IMR-90 (cell line): ENCODE measurements around the gene CCDC141. TPM values are rescaled to one million over a fixed set of nuclear protein-coding genes. Genes with fewer than 3 reads are reported as not detected.

Experiments
- ATAC-seq: fragments of 200-7000 bp; cut with Tn5 transposase; 2 replicates; pipeline ENCODE4 v1.9.1; 2020; ENCODE audit warnings: low read depth, mild to moderate bottlenecking, moderate library complexity
- BruUV-seq: library from RNA; stranded (reverse); fragments of 400-500 nt; replicated peaks from 2 replicates; lab custom pipeline; 2021; lab: Mats Ljungman, UMichigan
- CTCF ChIA-PET: fragments of 300-600 bp; formaldehyde crosslinking; extraction: SDS; loops from one replicate; lab custom pipeline; 2021; ENCODE audit warnings: antibody characterized with exemption; lab: Yijun Ruan, JAX
- POLR2A ChIA-PET: fragments of 300-600 bp; sonication (Branson Sonifier 250); formaldehyde crosslinking; loops from one replicate; lab custom pipeline; 2022; ENCODE audit warnings: antibody characterized with exemption; ENCODE audit not compliant: unreplicated experiment; lab: Charles Lee
- DNase-seq: peaks from one replicate; pipeline ENCODE4 v3.0.0; 2013
- H2AFZ ChIP-seq: replicated peaks from 2 replicates; pipeline ENCODE3; 2013; ENCODE audit warnings: low read length, mild to moderate bottlenecking; ENCODE audit not compliant: poor library complexity
- H2AK5ac ChIP-seq: 2 replicates; pipeline ENCODE4 v1.6.1; 2013; ENCODE audit warnings: low read depth, low read length, inconsistent platforms
- H2AK9ac ChIP-seq: replicated peaks from 2 replicates; pipeline ENCODE3; 2013; ENCODE audit warnings: mild to moderate bottlenecking, low read depth, low read length, moderate library complexity; ENCODE audit not compliant: poor library complexity
- H2BK120ac ChIP-seq: 2 replicates; pipeline ENCODE4 v1.6.1; 2013; ENCODE audit warnings: low read depth, low read length, inconsistent platforms
- H2BK15ac ChIP-seq: 3 replicates; pipeline ENCODE4 v1.6.1; 2013; ENCODE audit warnings: low read depth, low read length, inconsistent platforms
- H2BK20ac ChIP-seq: 2 replicates; pipeline ENCODE4 v1.6.1; 2013; ENCODE audit warnings: low read depth, mild to moderate bottlenecking, inconsistent platforms, low read length, moderate library complexity
- H2BK5ac ChIP-seq: 2 replicates; pipeline ENCODE4 v1.6.1; 2013; ENCODE audit warnings: mild to moderate bottlenecking, low read depth, low read length, inconsistent platforms; ENCODE audit not compliant: poor library complexity, severe bottlenecking
- H3K14ac ChIP-seq: replicated peaks from 2 replicates; pipeline ENCODE4 v1.6.1; 2013; ENCODE audit warnings: low read depth, low read length, inconsistent platforms
- H3K18ac ChIP-seq: 2 replicates; pipeline ENCODE4 v1.6.1; 2013; ENCODE audit warnings: low read depth, low read length, control low read depth
- H3K23ac ChIP-seq: 2 replicates; pipeline ENCODE4 v1.6.1; 2013; ENCODE audit warnings: low read depth, low read length, inconsistent platforms
- H3K27ac ChIP-seq: 2 replicates; pipeline ENCODE4 v1.5.1; 2013; ENCODE audit warnings: mild to moderate bottlenecking, control low read depth, low read length; ENCODE audit not compliant: insufficient read depth
- H3K27me3 ChIP-seq: 2 replicates; pipeline ENCODE4 v1.6.1; 2013; ENCODE audit warnings: low read length; ENCODE audit not compliant: control insufficient read depth, insufficient read depth
- H3K36me3 ChIP-seq: 2 replicates; pipeline ENCODE4 v1.6.1; 2013; ENCODE audit warnings: low read length, mixed read lengths; ENCODE audit not compliant: control insufficient read depth, insufficient read depth
- H3K4ac ChIP-seq: 2 replicates; pipeline ENCODE4 v1.6.1; 2013; ENCODE audit warnings: low read depth, low read length, inconsistent platforms
- H3K4me1 ChIP-seq: 2 replicates; pipeline ENCODE4 v1.6.1; 2013; ENCODE audit warnings: low read length, mixed read lengths; ENCODE audit not compliant: control insufficient read depth, insufficient read depth
- H3K4me2 ChIP-seq: 2 replicates; pipeline ENCODE4 v1.6.1; 2013; ENCODE audit warnings: low read depth, mild to moderate bottlenecking, control low read depth, low read length, moderate library complexity
- H3K4me3 ChIP-seq: 2 replicates; pipeline ENCODE4 v1.5.1; 2013; ENCODE audit warnings: low read depth, mild to moderate bottlenecking, control low read depth, low read length, moderate library complexity; ENCODE audit not compliant: insufficient read depth
- H3K56ac ChIP-seq: 2 replicates; pipeline ENCODE4 v1.6.1; 2013; ENCODE audit warnings: low read length, inconsistent platforms; ENCODE audit not compliant: insufficient read depth; ENCODE audit errors: extremely low read depth
- H3K79me1 ChIP-seq, 2 experiments: 2 replicates each; pipeline ENCODE4 v1.6.1; 2013; ENCODE audit warnings: low read length in 2 of 2, inconsistent platforms in 1 of 2, low read depth in 1 of 2
- H3K9ac ChIP-seq: 2 replicates; pipeline ENCODE4 v1.6.1; 2013; ENCODE audit warnings: low read depth, low read length, control low read depth
- H3K9me1 ChIP-seq: 2 replicates; pipeline ENCODE4 v1.6.1; 2013; ENCODE audit warnings: low read length, inconsistent platforms; ENCODE audit not compliant: insufficient read depth
- H3K9me3 ChIP-seq: 2 replicates; pipeline ENCODE4 v1.6.1; 2013; ENCODE audit warnings: low read length; ENCODE audit not compliant: control insufficient read depth, insufficient read depth
- H4K20me1 ChIP-seq: 2 replicates; pipeline ENCODE4 v1.6.1; 2013; ENCODE audit warnings: low read length, inconsistent platforms; ENCODE audit not compliant: insufficient read depth
- H4K5ac ChIP-seq: 2 replicates; pipeline ENCODE4 v1.6.1; 2013; ENCODE audit warnings: mild to moderate bottlenecking, low read depth, low read length, control low read depth
- H4K8ac ChIP-seq, 2 experiments: 2 replicates each; pipeline ENCODE4 v1.6.1; 2013; ENCODE audit warnings: low read depth in 2 of 2, low read length in 2 of 2, control low read depth in 1 of 2, inconsistent platforms in 1 of 2
- H4K91ac ChIP-seq: 2 replicates; pipeline ENCODE4 v1.6.1; 2013; ENCODE audit warnings: low read depth, low read length, inconsistent platforms; ENCODE audit not compliant: insufficient read depth
- BHLHE40 ChIP-seq: fragments of 150-350 bp; IDR thresholded peaks from 2 replicates; pipeline ENCODE4 v1.6.1; 2016; ENCODE audit warnings: mild to moderate bottlenecking, low read depth, low read length
- CHD1 ChIP-seq: IDR thresholded peaks from 2 replicates; pipeline ENCODE4 v1.6.1; 2012; ENCODE audit warnings: low read depth, low read length, improper control_type of control experiment
- CTCF ChIP-seq: conservative IDR thresholded peaks from 2 replicates; pipeline ENCODE4 v1.5.1; 2012; ENCODE audit warnings: mild to moderate bottlenecking, low read depth, low read length, improper control_type of control experiment
- ELK1 ChIP-seq: fragments of 150-350 bp; IDR thresholded peaks from 2 replicates; pipeline ENCODE4 v1.6.1; 2016; ENCODE audit warnings: low read depth, mild to moderate bottlenecking, low read length, moderate library complexity, borderline replicate concordance
- FOS ChIP-seq: fragments of 150-350 bp; IDR thresholded peaks from 2 replicates; pipeline ENCODE4 v1.6.1; 2016; ENCODE audit warnings: low read depth, low read length
- MAZ ChIP-seq: IDR thresholded peaks from 2 replicates; pipeline ENCODE4 v1.6.1; 2012; ENCODE audit warnings: low read depth, mild to moderate bottlenecking, low read length, improper control_type of control experiment, moderate library complexity, borderline replicate concordance
- RAD21 ChIP-seq: IDR thresholded peaks from 2 replicates; pipeline ENCODE4 v1.6.1; 2012; ENCODE audit warnings: low read length, improper control_type of control experiment
- RFX5 ChIP-seq: IDR thresholded peaks from 2 replicates; pipeline ENCODE4 v1.8.0; 2012; ENCODE audit warnings: low read depth, mild to moderate bottlenecking, low read length, moderate library complexity
- USF2 ChIP-seq: fragments of 150-350 bp; IDR thresholded peaks from 2 replicates; pipeline ENCODE4 v1.6.1; 2017; ENCODE audit warnings: mild to moderate bottlenecking, antibody characterized with exemption, low read length, low read depth
- WGBS, 2 experiments: methylation state at CpG; one replicate each; pipeline versions ENCODE4 v1.1.5 to v1.1.7; 2013; ENCODE audit warnings: missing lambda C conversion rate in 2 of 2; ENCODE audit not compliant: insufficient read length in 1 of 2; ENCODE audit errors: extremely low coverage in 2 of 2; 5-methylcytosine and 5-hydroxymethylcytosine counted together
- dilution Hi-C: fragments of 300-500 bp; cut with HindIII; formaldehyde crosslinking; loops from one replicate; pipeline ENCODE4 v1.14.3; 2018; ENCODE audit warnings: low sequenced_read_pairs; ENCODE audit not compliant: unreplicated experiment
- in situ Hi-C: fragments of 300-500 bp; cut with MboI; formaldehyde crosslinking; loops from 3 replicates; pipeline ENCODE4 v1.14.3; 2019; ENCODE audit warnings: low sequenced_read_pairs, inconsistent platforms, mixed read lengths
- intact Hi-C: fragments of 100-400 bp; cut with micrococcal nuclease; formaldehyde crosslinking; loops from 2 replicates; pipeline ENCODE4 v1.10.0; 2022
- polyA plus RNA-seq, 3 experiments: library from polyadenylated mRNA; depleted of rRNA; stranded (reverse); fragments of >200 nt; gene quantifications; 2 replicates each; pipeline ENCODE4 v1.2.3, GENCODE V29; 2012; ENCODE audit warnings: low replicate concordance in 1 of 3
- total RNA-seq: library from RNA; depleted of rRNA; stranded (reverse); fragments of >200 nt; gene quantifications from 2 replicates; pipeline ENCODE4 v1.2.3, GENCODE V29; 2012

CCDC141 gene
- total and polyA plus RNA-seq, 2 of the 4 experiments (the other 2 are of a cell fraction): not detected

GRCh38 chr2:178830451-178830850, 219.5 kb downstream of the CCDC141 start:
- ATAC-seq: no peak
- CTCF ChIA-PET: no interaction called here

More at GRCh38 chr2:178830451-178830850, 219.5 kb downstream of the CCDC141 start:
- no peak overlapping the region for H4K8ac ChIP-seq
- no peak overlapping the region for H2AK5ac ChIP-seq
- no peak overlapping the region for H2AK9ac ChIP-seq
- DNase-seq: no peak
- 44% methylated on average over 2 of the region's 2 CpGs; no CpG with 5 or more reads in 1 of the 2 experiments for WGBS, 2 experiments
- H3K23ac ChIP-seq: no peak overlapping the region
- no peaks in the 10 kb centered on the region for H3K79me1 ChIP-seq
- H2BK15ac ChIP-seq: no peak overlapping the region
- no peak overlapping the region for H3K4me3 ChIP-seq
- no peak overlapping the region for H3K4ac ChIP-seq
- no peak overlapping the region for H3K27ac ChIP-seq
- TF ChIP-seq CTCF: no peak
- no peak for TF ChIP-seq BHLHE40
- TF ChIP-seq MAZ: no peak
- TF ChIP-seq CHD1: no peak
- no peak for TF ChIP-seq ELK1
- TF ChIP-seq FOS: no peak
- TF ChIP-seq RAD21: no peak
- TF ChIP-seq RFX5: no peak
- TF ChIP-seq USF2: no peak
- no peak overlapping the region for H2AFZ ChIP-seq
- no peak overlapping the region for H3K4me2 ChIP-seq
- dilution Hi-C loops: no loop called here
- no peaks in the 10 kb centered on the region for H4K20me1 ChIP-seq
- H2BK20ac ChIP-seq: no peak overlapping the region
- in situ Hi-C loops: no loop called here
- H3K9me3 ChIP-seq: no peaks in the 10 kb centered on the region
- H3K18ac ChIP-seq: no peak overlapping the region
- no peaks in the 10 kb centered on the region for H3K4me1 ChIP-seq
- H3K9me1 ChIP-seq: no peaks in the 10 kb centered on the region
- H4K5ac ChIP-seq: no peak overlapping the region
- no peak overlapping the region for H4K91ac ChIP-seq
- POLR2A ChIA-PET: no interaction called here
- H2BK120ac ChIP-seq: no peak overlapping the region
- H3K14ac ChIP-seq: no peak overlapping the region
- H3K27me3 ChIP-seq: no peaks in the 10 kb centered on the region; the same call in 1 of the 2 replicates
- H3K36me3 ChIP-seq: no peaks in the 10 kb centered on the region
- H3K56ac ChIP-seq: no peak overlapping the region
- no peak overlapping the region for H3K9ac ChIP-seq
- BruUV-seq: no TSS peak
- no peak overlapping the region for H2BK5ac ChIP-seq
- intact Hi-C loops: no loop called here
